Natural killer cell (primary cell): ENCODE data around the gene KANSL2. TPM values are rescaled to one million over a fixed set of nuclear protein-coding genes. Genes with fewer than 3 reads are reported as not detected.
A peak's percentile ranks its signal among the peaks of the same experiment; 100 is the strongest.

ENCODE experiments used
- ATAC-seq, 3 donors: fragments of 150-1000 bp in 2 of 3; fragments of 200-7000 bp in 1 of 3; cut with Tn5 transposase; 1 replicate in 1 of 3; 2 replicates in 2 of 3; pipeline ENCODE4 v1.10.0; 2021; ENCODE audit warnings: mild to moderate bottlenecking in 2 of 3, moderate library complexity in 2 of 3
- DNase-seq, 2 donors: peaks; one replicate each; pipeline versions ENCODE4 v3.0.0 to v3.0.0-alpha.2; 2013 to 2021; ENCODE audit warnings: mixed read lengths in 1 of 2
- H3K27ac ChIP-seq: one replicate; pipeline ENCODE4 v1.5.1; 2013; ENCODE audit warnings: mild to moderate bottlenecking, low read length
- H3K27me3 ChIP-seq: one replicate; pipeline ENCODE4 v1.6.1; 2013; ENCODE audit warnings: low read length; ENCODE audit not compliant: control insufficient read depth, insufficient read depth
- H3K36me3 ChIP-seq: one replicate; pipeline ENCODE4 v1.6.1; 2013; ENCODE audit warnings: low read length; ENCODE audit not compliant: control insufficient read depth, insufficient read depth
- H3K4me1 ChIP-seq: one replicate; pipeline ENCODE4 v1.6.1; 2013; ENCODE audit warnings: low read length; ENCODE audit not compliant: control insufficient read depth, insufficient read depth
- H3K4me3 ChIP-seq: one replicate; pipeline ENCODE4 v1.5.1; 2013; ENCODE audit warnings: low read length
- H3K9me3 ChIP-seq: one replicate; pipeline ENCODE4 v1.6.1; 2013; ENCODE audit warnings: low read length; ENCODE audit not compliant: control insufficient read depth, insufficient read depth
- H3K27ac Mint-ChIP-seq, 2 donors: one replicate each; pipeline ENCODE4 v1.8.0; 2022; ENCODE audit warnings: mild to moderate bottlenecking in 2 of 2, mixed read lengths in 2 of 2, moderate library complexity in 1 of 2
- H3K27me3 Mint-ChIP-seq, 2 donors: one replicate each; pipeline ENCODE4 v1.8.0; 2022; ENCODE audit warnings: low read depth in 2 of 2, mixed read lengths in 2 of 2
- H3K36me3 Mint-ChIP-seq: one replicate; pipeline ENCODE4 v1.8.0; 2022; ENCODE audit warnings: mixed read lengths
- H3K4me1 Mint-ChIP-seq, 2 donors: one replicate each; pipeline ENCODE4 v1.8.0; 2022; ENCODE audit warnings: mixed read lengths in 2 of 2
- H3K4me3 Mint-ChIP-seq: one replicate; pipeline ENCODE4 v1.8.0; 2022; ENCODE audit warnings: mild to moderate bottlenecking, moderate library complexity, mixed read lengths
- H3K9me3 Mint-ChIP-seq, 2 donors: one replicate each; pipeline ENCODE4 v1.8.0; 2022; ENCODE audit warnings: mixed read lengths in 2 of 2
- CTCF ChIP-seq: fragments of 200-600 bp; IDR thresholded peaks from one replicate; pipeline ENCODE4 v1.8.0; 2022; ENCODE audit warnings: antibody characterized with exemption
- WGBS: methylation state at CpG from one replicate; pipeline ENCODE4 v1.1.7; 2013; ENCODE audit warnings: missing lambda C conversion rate; ENCODE audit not compliant: insufficient coverage; 5-methylcytosine and 5-hydroxymethylcytosine counted together
- intact Hi-C: fragments of 100-400 bp; cut with micrococcal nuclease; formaldehyde crosslinking; loops from one replicate; pipeline ENCODE4 v1.14.2; 2022
- total RNA-seq, 4 donors: library from RNA; stranded (reverse); fragments of 120-200 nt in 1 of 4; gene quantifications; one replicate each; pipeline versions ENCODE4 v1.2.3 to v1.2.4, GENCODE V29; 2013 to 2022

Gene KANSL2
- total RNA-seq, 3 donors from 2014 or later (not counting 1 experiment from before 2014, with no cell fraction given), result 103 to 132 (median 125) TPM

- H3K4me3 Mint-ChIP-seq, result no peak overlapping the region
- peaks cover 21% of the 10 kb centered on the region for H3K36me3 Mint-ChIP-seq
- peaks cover 63% of the 10 kb centered on the region for H3K36me3 ChIP-seq
Measured at GRCh38 chr12:48690436-48690835, 8.4 kb upstream of the KANSL2 start.

GRCh38 chr12:48688836-48689235 lies 6.8 kb upstream of the KANSL2 start:
- peaks cover 10% of the 10 kb centered on the region for H3K36me3 Mint-ChIP-seq
- H3K36me3 ChIP-seq, result peaks cover 48% of the 10 kb centered on the region
- WGBS, result 86% methylated on average over 1 of the region's 1 CpG
- H3K4me3 ChIP-seq, result no peak overlapping the region
- H3K27me3 Mint-ChIP-seq, result no peaks in the 10 kb centered on the region
- no peak overlapping the region for H3K27ac ChIP-seq
- ATAC-seq (no peak), DNase-seq (no peak)
- no peaks in the 10 kb centered on the region for H3K27me3 ChIP-seq
- H3K9me3 ChIP-seq, result no peaks in the 10 kb centered on the region
- H3K4me1 ChIP-seq, result no peaks in the 10 kb centered on the region
- TF ChIP-seq CTCF, result no peak
- H3K4me3 Mint-ChIP-seq, result no peak overlapping the region
- intact Hi-C loops, result no loop called here
- H3K27ac Mint-ChIP-seq, result peak overlapping the region in 1 of 2 donors; percentile 9
- peaks cover 0 to 18% of the 10 kb centered on the region in 2 donors for H3K4me1 Mint-ChIP-seq
- H3K9me3 Mint-ChIP-seq, result no peaks in the 10 kb centered on the region

More at GRCh38 chr12:48690436-48690835, 8.4 kb upstream of the KANSL2 start:
- peaks cover 0 to 18% of the 10 kb centered on the region in 2 donors for H3K4me1 Mint-ChIP-seq
- WGBS, result 81% methylated on average over 4 of the region's 4 CpGs
- intact Hi-C loops, result no loop called here
- H3K27ac Mint-ChIP-seq, result no peak overlapping the region
- Histone ChIP-seq H3K9me3 (no peaks in the 10 kb centered on the region), H3K4me3 (no peak overlapping the region), H3K27me3 (no peaks in the 10 kb centered on the region), H3K27ac (no peak overlapping the region), H3K4me1 (no peaks in the 10 kb centered on the region)
- no peaks in the 10 kb centered on the region for H3K27me3 Mint-ChIP-seq
- no peak for TF ChIP-seq CTCF
- DNase-seq (no peak), ATAC-seq (no peak)
- no peaks in the 10 kb centered on the region for H3K9me3 Mint-ChIP-seq

- Histone ChIP-seq H3K9me3 (no peaks in the 10 kb centered on the region), H3K4me3 (no peak overlapping the region), H3K27ac (no peak overlapping the region), H3K36me3 (peaks cover 36% of the 10 kb centered on the region), H3K4me1 (peaks cover 2% of the 10 kb centered on the region), H3K27me3 (no peaks in the 10 kb centered on the region)
- intact Hi-C loops, result no loop called here
- ATAC-seq (no peak), DNase-seq (no peak)
- H3K4me1 Mint-ChIP-seq, result peaks cover 7 to 23% of the 10 kb centered on the region in 2 donors
- H3K27ac Mint-ChIP-seq, result peak overlapping the region in 1 of 2 donors; percentile 27
- no peak for TF ChIP-seq CTCF
- H3K4me3 Mint-ChIP-seq, result no peak overlapping the region
- H3K27me3 Mint-ChIP-seq, result no peaks in the 10 kb centered on the region
- no peaks in the 10 kb centered on the region for H3K9me3 Mint-ChIP-seq
- WGBS, result 88% methylated on average over 3 of the region's 4 CpGs
- no peaks in the 10 kb centered on the region for H3K36me3 Mint-ChIP-seq
Measured at GRCh38 chr12:48687592-48687991, 5.6 kb upstream of the KANSL2 start.
